Epithelial cell of proximal tubule (primary cell): ENCODE measurements around the gene RPS18. TPM values are rescaled to one million over a fixed set of nuclear protein-coding genes. Genes with fewer than 3 reads are reported as not detected.

Source experiments
- DNase-seq: peaks from one replicate; pipeline ENCODE4 v3.0.0-alpha.2; 2011; ENCODE audit warnings: low read depth
- H3K4me3 ChIP-seq: 2 replicates; pipeline ENCODE4 v1.5.1; 2011; ENCODE audit warnings: low read depth, mild to moderate bottlenecking, low read length
- CTCF ChIP-seq: conservative IDR thresholded peaks from 2 replicates; pipeline ENCODE4 v1.5.1; 2012; ENCODE audit warnings: low read depth, mild to moderate bottlenecking, low read length
- total RNA-seq: library from RNA; depleted of rRNA; stranded (reverse); fragments of >200 nt; gene quantifications from 2 replicates; pipeline ENCODE4 v1.2.3, GENCODE V29; 2015

The RPS18 gene
- total RNA-seq, 1 donor from 2014 or later = 2,737 TPM

DNA sequence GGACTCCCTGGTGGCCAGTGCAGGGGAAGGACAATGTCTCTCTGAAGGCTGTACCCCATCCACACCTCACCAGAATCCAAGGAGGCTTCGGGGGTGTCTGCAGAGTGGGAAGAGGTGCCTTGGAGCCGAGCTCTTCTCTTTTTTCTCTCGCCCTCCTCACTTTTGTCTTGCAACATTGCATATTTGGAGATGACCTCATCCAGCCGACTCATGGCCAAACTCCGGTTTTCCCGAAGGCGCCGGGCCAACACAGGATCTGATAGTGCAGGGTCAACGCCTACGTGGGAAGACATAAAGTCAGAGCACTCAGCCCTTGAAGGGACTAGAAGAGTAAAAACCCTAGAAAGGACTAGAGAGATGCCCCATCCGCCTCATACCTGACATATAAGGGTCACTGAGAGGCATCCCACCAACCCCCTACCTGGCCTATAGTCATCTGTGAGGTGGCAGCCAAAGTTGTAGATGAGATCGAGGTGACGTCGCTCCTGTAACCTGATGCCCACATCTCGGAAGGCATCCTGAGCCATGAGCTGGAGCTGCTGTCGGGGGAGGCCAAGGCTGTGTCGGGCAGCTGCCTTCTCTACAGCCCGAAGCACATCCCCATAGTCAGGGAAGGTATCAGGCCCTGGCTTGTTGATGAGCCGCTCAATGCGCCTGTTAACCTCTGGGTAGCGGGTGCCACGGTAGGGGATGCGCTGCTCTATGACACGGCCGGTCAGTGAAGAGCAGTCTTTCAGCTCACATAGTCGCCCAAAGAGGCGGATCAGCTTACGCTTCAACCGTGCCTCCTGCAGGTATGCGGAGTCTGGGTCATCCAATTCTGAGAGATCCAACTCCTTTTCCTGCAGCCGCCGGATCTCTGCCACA lies 48.7 kb downstream of the RPS18 start:
- DNase-seq = no peak
- TF ChIP-seq CTCF = no peak
- H3K4me3 ChIP-seq = no peak overlapping the region

DNA sequence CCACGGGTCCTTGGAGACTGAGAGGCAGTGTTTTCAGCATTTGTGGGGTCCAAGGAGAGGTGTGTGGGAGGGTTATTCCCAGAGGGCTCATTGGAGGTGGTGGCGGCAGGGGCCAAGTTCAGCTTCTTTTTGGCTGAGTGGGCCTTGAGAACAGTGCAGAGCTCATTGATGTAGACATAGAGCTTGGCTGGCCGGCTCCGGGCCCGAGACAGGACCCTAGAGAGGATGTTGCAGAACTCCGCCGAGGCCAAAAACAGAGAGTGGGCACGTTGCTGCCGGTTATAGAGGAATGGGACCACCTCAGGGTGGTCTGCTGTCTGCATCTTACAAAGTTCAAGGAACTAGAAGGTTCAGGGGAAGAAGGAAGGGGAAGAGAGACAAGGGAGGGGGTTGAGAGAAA lies 49.4 kb downstream of the RPS18 start:
- no peak for DNase-seq

GRCh38 chr6:33323623-33323948 lies 51.7 kb downstream of the RPS18 start:
- H3K4me3 ChIP-seq = peak overlapping the region; percentile 92
- TF ChIP-seq CTCF = no peak

More for the DNA sequence above, 49.4 kb downstream of the RPS18 start:
- peak overlapping the region; percentile 92 for H3K4me3 ChIP-seq
- TF ChIP-seq CTCF = no peak

GRCh38 chr6:33324125-33324524 lies 52.2 kb downstream of the RPS18 start:
- no peak for DNase-seq
- TF ChIP-seq CTCF = no peak
- H3K4me3 ChIP-seq = peak overlapping the region; percentile 92

More at GRCh38 chr6:33323623-33323948, 51.7 kb downstream of the RPS18 start:
- no peak for DNase-seq

Other genes starting within 250 kb of the RPS18 start
- gene HLA-DPA1, start 198.4 kb upstream of the RPS18 start, total RNA-seq = 6.8 and 7.1 TPM in 2 replicates
- gene HLA-DPB1, start 196.1 kb upstream of the RPS18 start, total RNA-seq = 49.4 and 52.3 TPM in 2 replicates
- gene COL11A2, start 79.6 kb upstream of the RPS18 start, total RNA-seq = 0.06 and 0.07 TPM in 2 replicates
- 15.0 and 15.1 TPM in 2 replicates for gene RXRB, start 71.4 kb upstream of the RPS18 start, total RNA-seq
- gene SLC39A7, start 71.2 kb upstream of the RPS18 start, total RNA-seq = 70.8 and 97.8 TPM in 2 replicates
- gene HSD17B8, start 67.4 kb upstream of the RPS18 start, total RNA-seq = 16.3 and 16.9 TPM in 2 replicates
- gene RING1, start 63.6 kb upstream of the RPS18 start, total RNA-seq = 11.3 and 17.2 TPM in 2 replicates
- gene VPS52, start 199 bp upstream of the RPS18 start, total RNA-seq = 33.9 and 42.8 TPM in 2 replicates
- gene B3GALT4, start 5.0 kb downstream of the RPS18 start, total RNA-seq = 4.6 and 7.0 TPM in 2 replicates
- gene WDR46, start 17.2 kb downstream of the RPS18 start, total RNA-seq = 67.9 and 116 TPM in 2 replicates
- 55.8 and 69.3 TPM in 2 replicates for gene PFDN6, start 17.5 kb downstream of the RPS18 start, total RNA-seq
- 34.0 and 46.8 TPM in 2 replicates for gene RGL2, start 26.9 kb downstream of the RPS18 start, total RNA-seq
- 108 and 144 TPM in 2 replicates for gene TAPBP, start 42.0 kb downstream of the RPS18 start, total RNA-seq
- 8.2 and 13.5 TPM in 2 replicates for gene ZBTB22, start 45.7 kb downstream of the RPS18 start, total RNA-seq
- 52.7 and 58.1 TPM in 2 replicates for gene DAXX, start 50.9 kb downstream of the RPS18 start, total RNA-seq
- 117 and 126 TPM in 2 replicates for gene KIFC1, start 119.7 kb downstream of the RPS18 start, total RNA-seq
- 20.7 and 25.4 TPM in 2 replicates for gene PHF1, start 138.9 kb downstream of the RPS18 start, total RNA-seq
- gene CUTA, start 146.0 kb downstream of the RPS18 start, total RNA-seq = 206 and 273 TPM in 2 replicates
- gene SYNGAP1, start 148.0 kb downstream of the RPS18 start, total RNA-seq = 0.87 and 2.3 TPM in 2 replicates
- gene ZBTB9, start 182.5 kb downstream of the RPS18 start, total RNA-seq = 4.3 and 4.6 TPM in 2 replicates